ENCODE measurements around the gene TMEM181. TPM values are rescaled to one million over a fixed set of nuclear protein-coding genes. Genes with fewer than 3 reads are reported as not detected.

Gene TMEM181, protein sequence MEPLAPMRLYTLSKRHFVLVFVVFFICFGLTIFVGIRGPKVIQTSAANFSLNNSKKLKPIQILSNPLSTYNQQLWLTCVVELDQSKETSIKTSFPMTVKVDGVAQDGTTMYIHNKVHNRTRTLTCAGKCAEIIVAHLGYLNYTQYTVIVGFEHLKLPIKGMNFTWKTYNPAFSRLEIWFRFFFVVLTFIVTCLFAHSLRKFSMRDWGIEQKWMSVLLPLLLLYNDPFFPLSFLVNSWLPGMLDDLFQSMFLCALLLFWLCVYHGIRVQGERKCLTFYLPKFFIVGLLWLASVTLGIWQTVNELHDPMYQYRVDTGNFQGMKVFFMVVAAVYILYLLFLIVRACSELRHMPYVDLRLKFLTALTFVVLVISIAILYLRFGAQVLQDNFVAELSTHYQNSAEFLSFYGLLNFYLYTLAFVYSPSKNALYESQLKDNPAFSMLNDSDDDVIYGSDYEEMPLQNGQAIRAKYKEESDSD
- total RNA-seq (10 to 100 TPM; 26.1 to 28.0 TPM), polyA plus RNA-seq (1 to 10 TPM; 4.3 to 8.1 TPM)

DNA sequence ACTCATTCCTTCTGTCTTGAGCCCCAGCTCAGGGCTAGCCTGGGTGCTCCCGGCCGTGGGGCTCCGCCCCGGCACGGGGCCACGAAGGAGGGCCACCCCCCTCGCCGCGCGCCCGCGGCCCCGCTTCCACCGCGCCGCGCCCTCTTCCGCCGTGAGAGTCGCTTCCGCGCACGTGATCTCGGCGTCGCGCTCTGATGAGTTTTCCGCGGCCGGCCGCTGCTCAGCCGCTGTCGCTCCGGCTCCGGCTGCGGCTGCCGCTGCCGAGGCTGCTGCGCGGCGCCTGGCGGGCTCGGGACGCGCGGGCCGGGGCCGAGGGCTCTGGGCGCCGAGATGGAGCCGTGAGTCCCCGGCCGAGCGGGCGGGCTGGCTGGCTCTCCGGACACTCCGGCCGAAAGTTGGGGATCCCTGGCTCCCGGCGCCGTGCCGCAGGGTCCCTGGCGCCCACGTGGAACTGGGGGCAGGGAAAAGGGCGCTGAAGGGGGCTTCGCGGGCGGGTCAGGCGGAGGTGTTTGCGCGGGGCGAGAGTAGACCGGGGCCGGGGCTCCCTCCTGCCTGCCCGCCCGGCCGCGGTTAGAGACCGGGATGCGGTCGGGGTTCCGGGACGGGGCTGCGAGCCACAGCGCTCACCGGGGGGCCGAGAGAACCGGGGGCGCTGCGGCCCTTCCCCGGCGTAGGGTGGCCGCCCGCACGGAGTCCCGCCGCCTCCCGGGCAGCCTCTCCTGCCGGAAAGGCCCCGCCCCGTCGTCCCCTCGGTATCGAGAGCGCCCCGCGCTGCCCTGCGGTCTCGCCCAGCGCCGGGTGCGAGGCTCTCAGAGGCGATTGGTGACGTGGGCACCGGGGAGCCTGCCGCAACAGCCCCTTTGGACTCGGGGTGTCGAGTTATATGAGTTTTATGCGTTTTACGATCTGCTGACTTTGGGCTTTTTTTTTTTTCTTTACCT is at the start of gene TMEM181:
Gene TMEM181, plus strand, starts transcription at position 197 of the 941 bp plus-strand sequence. Its CDS starts 134 bp downstream, at position 331.
- peak within 1 kb of the TSS; percentile 90 to 98 (median 96) for H3K4me3 Mint-ChIP-seq
- H3K9me3 Mint-ChIP-seq = peaks cover 0 to 2% (median 0%) of the 10 kb centered on the region in 8 donors
- H3K4me1 Mint-ChIP-seq = peaks cover 30 to 50% (median 43%) of the 10 kb centered on the region in 4 donors
- intact Hi-C loops (cut with micrococcal nuclease) = loop anchor here (2.0 to 5.0 kb wide), 4 partner anchors 23 to 327 kb away; partner anchors contain the start of gene DYNLT1
- peak within 1 kb of the TSS; percentile 81 for H3K27ac ChIP-seq (ENCODE audit: low read depth, low read length)
- no peaks in the 10 kb centered on the region for H3K27me3 Mint-ChIP-seq
- peak; percentile 83 to 87 (median 87) for DNase-seq
- H3K27me3 ChIP-seq (ENCODE audit: insufficient read depth, low read length) = no peaks in the 10 kb centered on the region
- H3K27ac Mint-ChIP-seq = peak within 1 kb of the TSS; percentile 87 to 98 (median 95)
- H3K9me3 ChIP-seq (ENCODE audit: control insufficient read depth in 1 of 2, low read length in 2 of 2) = no peaks in the 10 kb centered on the region
- POLR2A ChIA-PET (ENCODE audit: partially characterized antibody) = interaction anchor here (0.7 to 3.0 kb wide), 15 partner anchors 8 to 309 kb away, joined by 3 to 26 read pairs (median 3); partner anchors contain the start of gene DYNLT1
- peak within 1 kb of the TSS; percentile 32 to 71 for H3K4me3 ChIP-seq (ENCODE audit: low read length in 2 of 2)
- H3K36me3 Mint-ChIP-seq = peaks cover 0 to 6% of the 10 kb centered on the region in 2 donors
- peaks cover 50% of the 10 kb centered on the region for H3K4me1 ChIP-seq (ENCODE audit: insufficient read depth, low read length)
- no peaks in the 10 kb centered on the region for H3K36me3 ChIP-seq (ENCODE audit: insufficient read depth, low read length)
- CTCF ChIA-PET (ENCODE audit: partially characterized antibody) = interaction anchor here (0.9 to 1.2 kb wide), 4 partner anchors 42 to 346 kb away, joined by 3 to 6 read pairs (median 4); no protein-coding TSS in a partner anchor

DNA sequence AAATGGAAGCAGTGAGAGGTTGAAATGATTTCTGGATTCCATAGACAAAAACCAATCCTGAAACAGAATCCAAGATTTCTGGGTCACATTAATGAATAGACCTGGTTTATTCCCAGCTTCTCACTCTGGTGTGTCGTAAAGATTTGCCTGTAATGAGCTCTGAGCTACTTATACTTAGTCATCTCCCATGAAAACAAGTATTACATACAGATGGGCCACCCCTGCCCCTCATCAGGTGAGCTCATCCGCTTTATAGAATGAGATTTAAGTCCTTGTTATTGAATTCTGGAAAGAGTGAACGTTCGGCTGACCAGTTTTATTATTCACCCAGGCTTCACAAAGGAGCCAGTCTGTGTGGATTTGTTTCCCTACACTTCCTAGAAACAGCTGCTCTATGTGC is 47.1 kb upstream of the TMEM181 start:
- no peak for DNase-seq
- intact Hi-C loops (cut with micrococcal nuclease) = no loop called here
- Mint-ChIP-seq H3K36me3 (peaks cover 0 to 5% of the 10 kb centered on the region in 2 donors), H3K27me3 (no peaks in the 10 kb centered on the region), H3K9me3 (peaks cover 0 to 3% (median 0%) of the 10 kb centered on the region in 8 donors), H3K4me3 (no peak overlapping the region), H3K27ac (peak overlapping the region in 1 of 7 donors; percentile 75), H3K4me1 (peaks cover 16 to 32% (median 25%) of the 10 kb centered on the region in 4 donors)
- Histone ChIP-seq H3K4me1 (ENCODE audit: insufficient read depth, low read length) (peaks cover 22% of the 10 kb centered on the region), H3K4me3 (ENCODE audit: low read length in 2 of 2) (no peak overlapping the region), H3K36me3 (ENCODE audit: insufficient read depth, low read length) (no peaks in the 10 kb centered on the region), H3K27me3 (ENCODE audit: insufficient read depth, low read length) (no peaks in the 10 kb centered on the region), H3K9me3 (ENCODE audit: control insufficient read depth in 1 of 2, low read length in 2 of 2) (no peaks in the 10 kb centered on the region), H3K27ac (ENCODE audit: low read depth, low read length) (no peak overlapping the region)
- ChIA-PET POLR2A (ENCODE audit: partially characterized antibody) (no interaction called here), CTCF (ENCODE audit: partially characterized antibody) (interaction anchor here (0.8 kb wide), 1 partner anchor 21 kb away, joined by 3 read pairs; no protein-coding TSS in a partner anchor)

DNA sequence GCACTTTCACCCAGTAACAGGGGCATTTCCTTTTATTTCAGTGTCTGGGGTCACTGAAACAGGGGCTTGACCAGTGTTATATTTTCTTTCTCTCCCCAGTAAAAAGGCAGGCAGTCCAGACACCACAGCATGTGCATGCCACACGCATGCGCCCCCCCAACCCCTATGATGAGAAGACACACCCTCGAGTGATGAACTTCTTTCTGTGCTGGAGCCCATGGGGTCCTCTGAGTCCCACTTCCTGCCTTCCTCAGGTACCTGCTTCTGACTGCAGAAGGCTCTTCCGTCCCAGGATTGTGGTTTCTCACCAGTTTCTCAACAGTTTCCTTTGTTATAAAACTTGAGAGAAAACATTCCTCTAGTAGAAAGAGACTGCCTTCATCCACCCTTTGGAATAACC is 45.7 kb upstream of the TMEM181 start:
- Histone ChIP-seq H3K4me3 (ENCODE audit: low read length in 2 of 2) (no peak overlapping the region), H3K27me3 (ENCODE audit: insufficient read depth, low read length) (no peaks in the 10 kb centered on the region), H3K9me3 (ENCODE audit: control insufficient read depth in 1 of 2, low read length in 2 of 2) (no peaks in the 10 kb centered on the region), H3K27ac (ENCODE audit: low read depth, low read length) (no peak overlapping the region), H3K36me3 (ENCODE audit: insufficient read depth, low read length) (no peaks in the 10 kb centered on the region), H3K4me1 (ENCODE audit: insufficient read depth, low read length) (peaks cover 33% of the 10 kb centered on the region)
- Mint-ChIP-seq H3K36me3 (no peaks in the 10 kb centered on the region), H3K9me3 (peaks cover 0 to 3% (median 0%) of the 10 kb centered on the region in 8 donors), H3K4me1 (peaks cover 21 to 41% (median 31%) of the 10 kb centered on the region in 4 donors), H3K4me3 (peak overlapping the region in 3 of 8 donors; percentile 4 to 48 (median 32)), H3K27me3 (no peaks in the 10 kb centered on the region), H3K27ac (peak overlapping the region in 4 of 7 donors; percentile 6 to 69 (median 41))
- intact Hi-C loops (cut with micrococcal nuclease) = no loop called here
- no peak for DNase-seq
- CTCF ChIA-PET (ENCODE audit: partially characterized antibody) = interaction anchor here (1.0 to 1.4 kb wide), 2 partner anchors 14 to 293 kb away, joined by 3 to 6 read pairs; no protein-coding TSS in a partner anchor
- POLR2A ChIA-PET (ENCODE audit: partially characterized antibody) = interaction anchor here (1.2 kb wide), 1 partner anchor 130 kb away, joined by 3 read pairs; the partner anchor contains the start of gene DYNLT1

DNA sequence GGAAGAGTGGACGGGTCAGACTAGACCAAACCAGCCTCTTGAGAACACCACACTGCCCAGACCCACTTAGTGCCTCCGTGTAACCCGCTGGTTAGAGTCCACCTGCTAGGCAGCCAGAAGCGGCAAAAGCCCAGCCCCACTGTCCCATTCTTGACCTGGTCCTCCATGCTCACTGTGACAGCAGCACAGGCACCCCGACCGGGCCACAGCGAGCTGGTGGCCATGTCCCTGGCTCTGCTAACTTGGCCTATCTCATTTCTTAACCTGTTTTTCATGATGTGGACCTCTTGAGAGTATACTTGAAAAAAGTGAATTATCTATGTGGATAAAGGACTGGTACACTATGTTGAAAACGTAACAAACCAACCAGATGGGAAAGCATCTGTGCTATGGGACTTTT is 44.9 kb upstream of the TMEM181 start:
- Histone ChIP-seq H3K27me3 (ENCODE audit: insufficient read depth, low read length) (no peaks in the 10 kb centered on the region), H3K9me3 (ENCODE audit: control insufficient read depth in 1 of 2, low read length in 2 of 2) (no peaks in the 10 kb centered on the region), H3K36me3 (ENCODE audit: insufficient read depth, low read length) (no peaks in the 10 kb centered on the region), H3K4me1 (ENCODE audit: insufficient read depth, low read length) (peaks cover 33% of the 10 kb centered on the region), H3K27ac (ENCODE audit: low read depth, low read length) (no peak overlapping the region), H3K4me3 (ENCODE audit: low read length in 2 of 2) (no peak overlapping the region)
- no peaks in the 10 kb centered on the region for H3K27me3 Mint-ChIP-seq
- ChIA-PET POLR2A (ENCODE audit: partially characterized antibody) (interaction anchor here (1.2 kb wide), 1 partner anchor 129 kb away, joined by 3 read pairs; the partner anchor contains the start of gene DYNLT1), CTCF (ENCODE audit: partially characterized antibody) (interaction anchor here (1.0 to 1.4 kb wide), 2 partner anchors 15 to 294 kb away, joined by 3 to 6 read pairs; no protein-coding TSS in a partner anchor)
- no peaks in the 10 kb centered on the region for H3K36me3 Mint-ChIP-seq
- DNase-seq = no peak
- peaks cover 21 to 41% (median 31%) of the 10 kb centered on the region in 4 donors for H3K4me1 Mint-ChIP-seq
- peak overlapping the region in 2 of 7 donors; percentile 17 to 25 for H3K27ac Mint-ChIP-seq
- intact Hi-C loops (cut with micrococcal nuclease) = loop anchor here (5.0 kb wide), 1 partner anchor 47 kb away; the partner anchor contains the start of gene TMEM181
- peak overlapping the region in 2 of 8 donors; percentile 10 to 54 for H3K4me3 Mint-ChIP-seq
- peaks cover 0 to 3% (median 0%) of the 10 kb centered on the region in 8 donors for H3K9me3 Mint-ChIP-seq

DNA sequence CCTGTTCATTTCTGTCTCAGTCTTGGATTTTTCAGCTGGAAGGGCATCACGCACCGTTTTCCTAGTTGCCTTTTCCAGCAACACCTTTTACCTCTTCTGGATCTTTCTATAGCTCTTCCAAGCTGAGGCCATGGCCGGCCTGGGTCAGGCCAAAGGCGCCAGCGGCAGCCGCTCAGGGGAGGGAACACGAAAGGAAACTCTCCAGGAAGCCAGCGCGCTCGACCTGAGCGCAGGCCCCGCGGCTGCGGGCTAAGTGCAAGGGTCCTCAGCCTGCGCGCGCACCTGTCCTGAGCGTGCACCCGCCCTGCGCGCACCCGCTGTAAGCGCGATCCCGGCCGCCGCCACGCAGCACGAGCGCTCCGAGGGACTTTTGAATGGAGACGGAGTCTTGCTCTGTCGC is 43.8 kb upstream of the TMEM181 start:
- Histone ChIP-seq H3K9me3 (ENCODE audit: control insufficient read depth in 1 of 2, low read length in 2 of 2) (no peaks in the 10 kb centered on the region), H3K27ac (ENCODE audit: low read depth, low read length) (no peak overlapping the region), H3K36me3 (ENCODE audit: insufficient read depth, low read length) (no peaks in the 10 kb centered on the region), H3K27me3 (ENCODE audit: insufficient read depth, low read length) (no peaks in the 10 kb centered on the region), H3K4me3 (ENCODE audit: low read length in 2 of 2) (no peak overlapping the region), H3K4me1 (ENCODE audit: insufficient read depth, low read length) (peaks cover 33% of the 10 kb centered on the region)
- Mint-ChIP-seq H3K27ac (no peak overlapping the region), H3K36me3 (no peaks in the 10 kb centered on the region), H3K27me3 (peaks cover 0 to 1% of the 10 kb centered on the region in 2 donors), H3K4me1 (peaks cover 22 to 41% (median 31%) of the 10 kb centered on the region in 4 donors), H3K9me3 (peaks cover 0 to 3% (median 0%) of the 10 kb centered on the region in 8 donors), H3K4me3 (no peak overlapping the region)
- intact Hi-C loops (cut with micrococcal nuclease) = loop anchor here (5.0 kb wide), 1 partner anchor 46 kb away; the partner anchor contains the start of gene TMEM181
- ChIA-PET POLR2A (ENCODE audit: partially characterized antibody) (interaction anchor here (1.3 kb wide), 1 partner anchor 43 kb away, joined by 3 read pairs; no protein-coding TSS in a partner anchor), CTCF (ENCODE audit: partially characterized antibody) (interaction anchor here (1.0 kb wide), 1 partner anchor 295 kb away, joined by 3 read pairs; no protein-coding TSS in a partner anchor)
- no peak for DNase-seq

DNA sequence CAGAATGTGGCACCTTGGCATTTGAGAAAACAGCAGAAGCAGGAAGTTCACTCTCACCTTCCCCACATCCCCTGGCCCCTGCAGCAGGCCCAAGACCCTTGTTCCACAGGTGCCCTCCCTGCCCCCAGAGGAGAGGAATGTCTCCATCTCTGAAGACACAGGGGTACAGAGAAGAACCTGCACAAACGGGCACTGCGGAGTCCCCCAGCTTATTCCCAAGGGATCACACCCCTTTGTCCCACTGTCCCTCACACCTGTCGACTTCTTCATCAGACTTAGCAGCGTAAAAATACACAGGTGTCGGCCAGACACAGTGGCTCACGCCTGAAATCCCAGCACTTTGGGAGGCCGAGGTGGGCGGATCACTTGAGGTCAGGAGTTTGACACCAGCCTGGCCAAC is 42.9 kb upstream of the TMEM181 start:
- intact Hi-C loops (cut with micrococcal nuclease) = loop anchor here (5.0 kb wide), 1 partner anchor 45 kb away; the partner anchor contains the start of gene TMEM181
- Histone ChIP-seq H3K4me1 (ENCODE audit: insufficient read depth, low read length) (peaks cover 33% of the 10 kb centered on the region), H3K27ac (ENCODE audit: low read depth, low read length) (no peak overlapping the region), H3K36me3 (ENCODE audit: insufficient read depth, low read length) (no peaks in the 10 kb centered on the region), H3K27me3 (ENCODE audit: insufficient read depth, low read length) (no peaks in the 10 kb centered on the region), H3K4me3 (ENCODE audit: low read length in 2 of 2) (no peak overlapping the region), H3K9me3 (ENCODE audit: control insufficient read depth in 1 of 2, low read length in 2 of 2) (no peaks in the 10 kb centered on the region)
- H3K4me3 Mint-ChIP-seq = peak overlapping the region in 3 of 8 donors; percentile 33 to 52 (median 39)
- peaks cover 0 to 4% of the 10 kb centered on the region in 2 donors for H3K27me3 Mint-ChIP-seq
- ChIA-PET CTCF (ENCODE audit: partially characterized antibody) (interaction anchor here (1.0 to 1.2 kb wide), 2 partner anchors 296 to 297 kb away, joined by 3 read pairs; no protein-coding TSS in a partner anchor), POLR2A (ENCODE audit: partially characterized antibody) (interaction anchor here (1.3 kb wide), 1 partner anchor 42 kb away, joined by 3 read pairs; no protein-coding TSS in a partner anchor)
- peaks cover 0 to 3% (median 0%) of the 10 kb centered on the region in 8 donors for H3K9me3 Mint-ChIP-seq
- H3K36me3 Mint-ChIP-seq = no peaks in the 10 kb centered on the region
- no peak overlapping the region for H3K27ac Mint-ChIP-seq
- peaks cover 22 to 41% (median 31%) of the 10 kb centered on the region in 4 donors for H3K4me1 Mint-ChIP-seq
- no peak for DNase-seq

All from CD4-positive, alpha-beta memory T cell (primary cell).